GM13977 (cell line): ENCODE measurements around the gene CHMP6.

Experiments
- DNase-seq: peaks from one replicate; pipeline ENCODE4 v3.0.0; 2012; ENCODE audit warnings: low spot score
- CTCF ChIP-seq: IDR thresholded peaks from 2 replicates; pipeline ENCODE4 v1.5.1; 2012; ENCODE audit warnings: mild to moderate bottlenecking, control low read depth; ENCODE audit not compliant: insufficient read depth; ENCODE audit errors: extremely low read depth, missing control alignments
- in situ Hi-C: fragments of 300-500 bp; cut with MboI; formaldehyde crosslinking; loops from one replicate; pipeline ENCODE4 v1.12.0; 2022; ENCODE audit warnings: low sequenced_read_pairs, low pct_unique_long_range_greater_than_20kb, mixed read lengths, inconsistent platforms; ENCODE audit not compliant: unreplicated experiment

CHMP6 gene

DNA sequence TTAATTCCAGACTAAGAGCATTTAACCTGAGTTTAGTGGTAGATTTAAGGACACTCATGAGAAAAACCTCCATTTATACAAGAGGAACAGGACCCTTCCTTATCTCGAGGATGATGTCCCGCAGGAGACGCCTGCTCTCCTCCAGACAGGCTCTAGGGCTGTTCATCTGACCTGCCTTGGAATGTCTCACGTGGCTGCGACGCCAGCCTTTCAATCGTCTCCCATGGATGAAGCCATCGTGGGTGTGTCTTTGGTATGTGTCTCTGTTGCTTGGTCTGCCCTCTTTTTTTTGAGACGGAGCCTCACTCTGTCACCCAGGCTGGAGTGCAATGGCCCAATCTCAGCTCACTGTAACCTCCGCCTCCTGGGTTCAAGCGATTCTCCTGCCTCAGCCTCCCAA lies 16.5 kb downstream of the CHMP6 start:
- no peak for DNase-seq
- no peak for TF ChIP-seq CTCF
- in situ Hi-C loops = no loop called here

DNA sequence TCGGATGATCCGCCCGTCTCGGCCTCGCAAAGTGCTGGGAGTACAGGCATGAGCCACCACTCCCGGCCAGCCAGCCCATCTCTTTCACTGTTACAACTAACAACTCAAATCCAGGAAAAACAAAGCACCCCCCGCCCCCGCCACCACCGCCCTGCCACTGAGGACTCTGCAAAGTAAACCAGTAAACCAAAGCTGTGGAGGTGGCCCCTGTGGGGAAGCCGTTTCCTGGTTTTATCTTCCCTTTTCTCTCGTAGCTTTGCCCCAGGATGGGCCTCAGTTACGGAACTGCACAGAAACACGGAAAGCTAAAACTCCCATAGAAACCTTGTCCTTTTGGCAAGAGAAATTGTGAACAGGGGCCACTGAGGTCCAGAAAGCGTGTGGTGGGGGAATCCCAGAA lies 17.5 kb downstream of the CHMP6 start:
- in situ Hi-C loops = no loop called here
- no peak for DNase-seq
- no peak for TF ChIP-seq CTCF

- in situ Hi-C loops = no loop called here
- no peak for TF ChIP-seq CTCF
- DNase-seq = no peak
Observed at GRCh38 chr17:81010935-81011334, 19.3 kb downstream of the CHMP6 start.

DNA sequence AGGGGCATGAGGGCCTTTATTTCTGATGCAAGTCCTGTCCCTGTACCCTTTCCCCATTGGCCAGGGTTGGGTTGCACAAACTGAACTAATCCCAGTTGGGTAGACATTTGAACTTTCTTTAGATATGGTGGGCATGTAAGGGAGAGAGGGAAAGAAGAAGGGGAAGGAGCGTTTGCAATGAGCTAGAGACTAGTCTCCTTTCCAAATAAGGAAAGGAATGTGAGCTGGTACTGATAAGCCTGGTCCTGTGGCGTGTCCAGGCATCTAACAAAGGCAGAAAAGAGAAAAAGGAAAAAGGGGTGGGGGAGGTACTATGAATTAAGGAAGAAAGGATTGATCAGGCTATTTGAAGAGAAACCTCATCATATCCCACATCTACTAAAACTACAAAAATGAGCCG lies 20.3 kb downstream of the CHMP6 start:
- no peak for TF ChIP-seq CTCF
- in situ Hi-C loops = no loop called here
- DNase-seq = no peak

DNA sequence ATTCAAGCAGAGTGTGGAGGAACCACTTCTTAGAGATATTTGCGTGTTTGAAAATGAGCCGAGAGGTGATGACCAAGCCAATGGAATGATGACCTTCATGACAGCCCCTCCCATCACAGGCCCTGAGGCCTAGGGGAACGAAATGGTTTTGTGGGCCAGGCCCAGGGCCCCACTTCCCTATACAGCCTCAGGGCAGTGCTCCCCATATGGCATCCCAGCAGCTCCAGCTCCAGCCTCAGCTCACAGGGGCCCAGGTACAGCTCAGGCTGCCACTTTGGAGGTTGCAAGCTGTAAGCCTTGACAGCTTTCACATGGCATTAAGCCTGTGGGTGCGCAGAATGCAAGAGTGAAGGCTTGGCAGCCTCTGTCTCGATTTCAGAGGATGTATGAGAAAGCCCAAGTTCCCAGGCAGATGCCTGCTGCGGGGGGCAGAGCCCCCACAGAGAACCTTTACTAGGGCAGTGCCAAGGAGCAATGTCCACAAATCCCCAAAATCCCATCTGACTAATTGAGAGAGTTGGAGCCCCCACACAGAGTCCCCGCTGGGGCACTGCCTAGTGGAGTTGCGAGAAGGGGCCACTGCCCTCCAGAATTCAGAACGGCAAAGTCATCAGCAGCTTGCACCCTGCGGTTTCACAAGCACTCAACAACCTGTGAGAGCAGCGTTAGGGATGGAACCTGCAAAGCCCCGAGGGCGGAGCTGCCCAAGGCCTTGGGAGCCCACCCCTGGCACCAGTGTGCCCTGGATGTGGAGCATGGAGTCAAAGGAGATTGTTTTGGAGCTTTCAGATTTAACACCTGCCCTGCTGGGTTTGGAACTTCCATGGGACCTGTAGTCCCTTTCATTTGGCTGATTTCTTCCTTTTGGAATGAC lies 21.2 kb downstream of the CHMP6 start:
- in situ Hi-C loops = no loop called here
- TF ChIP-seq CTCF = no peak
- no peak for DNase-seq

DNA sequence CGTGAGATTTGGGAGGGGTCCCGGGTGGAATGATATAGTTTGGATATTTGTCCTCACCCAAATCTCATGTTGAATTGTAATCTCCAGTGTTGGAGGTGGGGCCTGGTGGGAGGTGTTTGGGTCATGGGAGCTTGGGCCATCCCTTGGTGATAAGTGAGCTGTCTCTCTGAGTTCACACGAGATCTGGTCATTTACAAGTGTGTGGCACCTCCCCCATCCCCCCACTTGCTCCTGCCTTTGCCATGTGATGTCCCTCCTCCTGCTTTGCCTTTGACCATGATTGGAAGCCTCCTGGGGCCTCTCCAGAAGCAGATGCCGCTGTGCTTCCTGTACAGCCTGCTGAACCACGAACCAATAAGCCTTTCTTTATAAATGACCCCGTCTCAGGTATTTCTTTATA lies 22.0 kb downstream of the CHMP6 start:
- DNase-seq = no peak
- no peak for TF ChIP-seq CTCF
- in situ Hi-C loops = no loop called here

GRCh38 chr17:81015136-81015535 lies 23.5 kb downstream of the CHMP6 start:
- no peak for DNase-seq
- in situ Hi-C loops = no loop called here
- TF ChIP-seq CTCF = no peak
